ENCODE measurements around the gene QPRT. TPM values are rescaled to one million over a fixed set of nuclear protein-coding genes. Genes with fewer than 3 reads are reported as not detected.

Gene QPRT
- total and polyA plus RNA-seq, 2 of the 8 experiments (the other 6 are each of a cell fraction or from before 2014, with no cell fraction given) = 89.0 to 102 TPM

GRCh38 chr16:29688172-29688571 lies 9.2 kb downstream of the QPRT start:
- peak overlapping the region in 1 of 2 experiments; percentile 16; a peak in 1 of 4 replicates for H3K4me2 ChIP-seq (ENCODE audit: insufficient read depth in 1 of 2, low read depth in 2 of 2, low read length in 2 of 2)
- ChIA-PET POLR2A (ENCODE audit: partially characterized antibody) (interaction anchor here (0.7 to 9.8 kb wide), 9 partner anchors 10 to 378 kb away, joined by 3 to 130 read pairs (median 5); partner anchors contain the start of genes ALDOA, KIF22 and QPRT), CTCF (ENCODE audit: partially characterized antibody) (interaction anchor here (0.7 to 3.9 kb wide), 5 partner anchors 12 to 1296 kb away, joined by 3 to 17 read pairs (median 3); no protein-coding TSS in a partner anchor)
- H2BK12ac ChIP-seq (ENCODE audit: low read depth, low read length) = 0 out of 2 replicates have a peak overlapping the region, but pooled peaks have one; percentile 39
- H2BK15ac ChIP-seq (ENCODE audit: low read length) = no peak overlapping the region
- 89% methylated on average over 5 of the region's 5 CpGs; no CpG with 5 or more reads in 1 of the 2 experiments for WGBS, 2 experiments (ENCODE audit: extremely low coverage in 1 of 2, insufficient coverage in 1 of 2, insufficient read length in 1 of 2, insufficient replicate concordance in 2 of 2, low coverage in 1 of 2, low lambda C conversion rate in 2 of 2, missing lambda C conversion rate in 1 of 2)
- peaks cover 0 to 71% of the 10 kb centered on the region in 2 experiments; a peak in 2 of 4 replicates for H3K79me2 ChIP-seq (ENCODE audit: control insufficient read depth in 1 of 2, insufficient read depth in 2 of 2, low read length in 2 of 2)
- 0 out of 2 replicates have a peak overlapping the region, but pooled peaks have one; percentile 75 for H2AK5ac ChIP-seq (ENCODE audit: low read depth, low read length)
- TF ChIP-seq TBP (IDR thresholded peaks at IDR 0.05; ENCODE audit: low read depth, low read length) (no peak), JUND (IDR thresholded peaks at IDR 0.05; ENCODE audit: low read length) (no peak), SUZ12 (IDR thresholded peaks at IDR 0.05; ENCODE audit: low read length) (no peak), ZNF274 (IDR thresholded peaks at IDR 0.05; ENCODE audit: borderline replicate concordance, extremely low read depth, low read length) (no peak), POU5F1 (IDR thresholded peaks at IDR 0.05; ENCODE audit: low read depth, low read length) (0 out of 2 replicates have a peak, but pooled peaks have one; percentile 22)
- no peak overlapping the region for H2BK120ac ChIP-seq (replicated peaks; ENCODE audit: low read depth, low read length)
- FAIRE-seq = no peak
- H3K4ac ChIP-seq (replicated peaks; ENCODE audit: insufficient read length, low read depth, low read length) = peak overlapping the region; percentile 3
- peaks cover 2 to 10% (median 5%) of the 10 kb centered on the region in 4 experiments; a peak in 5 of 7 replicates for H3K4me1 ChIP-seq (replicated peaks in 1 of 4; ENCODE audit: control insufficient read depth in 3 of 4, insufficient read depth in 4 of 4, low read length in 3 of 4)
- no peak overlapping the region for H2AFZ ChIP-seq (ENCODE audit: low read length)
- H3K23me2 ChIP-seq (ENCODE audit: low read depth, low read length) = no peaks in the 10 kb centered on the region
- no peak overlapping the region for H3K9ac ChIP-seq (replicated peaks in 1 of 4; ENCODE audit: extremely low read depth in 1 of 4, low read depth in 3 of 4, low read length in 3 of 4)
- H4K20me1 ChIP-seq (replicated peaks in 1 of 2; ENCODE audit: control insufficient read depth in 1 of 2, insufficient read depth in 2 of 2, low read length in 2 of 2) = peaks cover 0 to 11% of the 10 kb centered on the region in 2 experiments
- peak overlapping the region; percentile 30 for H4K91ac ChIP-seq (replicated peaks; ENCODE audit: insufficient read length, low read length)
- H3K9me3 ChIP-seq (ENCODE audit: insufficient read depth in 2 of 2, low read depth in 1 of 2, low read length in 1 of 2) = no peaks in the 10 kb centered on the region
- DNase-seq (ENCODE audit: low read depth in 1 of 2, low spot score in 2 of 2) = no peak
- peaks cover 0 to 15% (median 4%) of the 10 kb centered on the region in 4 experiments; a peak in 3 of 8 replicates for H3K36me3 ChIP-seq (ENCODE audit: control insufficient read depth in 2 of 4, insufficient read depth in 4 of 4, low read length in 3 of 4)
- no peak overlapping the region for H2BK20ac ChIP-seq (ENCODE audit: low read length)
- H3K23ac ChIP-seq (ENCODE audit: insufficient read length) = no peak overlapping the region
- 0 out of 8 replicates have a peak overlapping the region, but pooled peaks of 1 of the 4 experiments have one; percentile 18 for H3K4me3 ChIP-seq (ENCODE audit: extremely low read depth in 1 of 4, insufficient read depth in 2 of 4, low read depth in 3 of 4, low read length in 4 of 4)
- peak overlapping the region; percentile 44; the same call in 1 of the 2 replicates for H2BK5ac ChIP-seq (ENCODE audit: low read depth, low read length)
- no peak overlapping the region for H3K56ac ChIP-seq (replicated peaks; ENCODE audit: insufficient read length, low read depth, low read length)
- H3K27me3 ChIP-seq (replicated peaks in 1 of 4; ENCODE audit: control insufficient read depth in 3 of 4, extremely low read depth in 1 of 4, insufficient read depth in 3 of 4, low read length in 3 of 4) = no peaks in the 10 kb centered on the region
- H4K5ac ChIP-seq (ENCODE audit: insufficient read length, low read depth, low read length) = no peak overlapping the region
- H4K8ac ChIP-seq (ENCODE audit: extremely low read depth, insufficient read depth, low read length) = no peak overlapping the region; the same call in 1 of the 2 replicates
- no peak overlapping the region for H3K14ac ChIP-seq (ENCODE audit: insufficient read length)
- H3K79me1 ChIP-seq (ENCODE audit: low read depth, low read length) = peaks cover 15% of the 10 kb centered on the region
- H3K27ac ChIP-seq (ENCODE audit: low read depth, low read length) = no peak overlapping the region
- no peak overlapping the region for H3K18ac ChIP-seq (ENCODE audit: extremely low read depth, low read length)
